Measurements from ENCODE around the gene AACS. TPM values are rescaled to one million over a fixed set of nuclear protein-coding genes. Genes with fewer than 3 reads are reported as not detected.

AACS gene
- polyA plus RNA-seq, 2 of the 4 experiments (the other 2 are of a cell fraction) = 18.6 to 20.4 TPM

DNA sequence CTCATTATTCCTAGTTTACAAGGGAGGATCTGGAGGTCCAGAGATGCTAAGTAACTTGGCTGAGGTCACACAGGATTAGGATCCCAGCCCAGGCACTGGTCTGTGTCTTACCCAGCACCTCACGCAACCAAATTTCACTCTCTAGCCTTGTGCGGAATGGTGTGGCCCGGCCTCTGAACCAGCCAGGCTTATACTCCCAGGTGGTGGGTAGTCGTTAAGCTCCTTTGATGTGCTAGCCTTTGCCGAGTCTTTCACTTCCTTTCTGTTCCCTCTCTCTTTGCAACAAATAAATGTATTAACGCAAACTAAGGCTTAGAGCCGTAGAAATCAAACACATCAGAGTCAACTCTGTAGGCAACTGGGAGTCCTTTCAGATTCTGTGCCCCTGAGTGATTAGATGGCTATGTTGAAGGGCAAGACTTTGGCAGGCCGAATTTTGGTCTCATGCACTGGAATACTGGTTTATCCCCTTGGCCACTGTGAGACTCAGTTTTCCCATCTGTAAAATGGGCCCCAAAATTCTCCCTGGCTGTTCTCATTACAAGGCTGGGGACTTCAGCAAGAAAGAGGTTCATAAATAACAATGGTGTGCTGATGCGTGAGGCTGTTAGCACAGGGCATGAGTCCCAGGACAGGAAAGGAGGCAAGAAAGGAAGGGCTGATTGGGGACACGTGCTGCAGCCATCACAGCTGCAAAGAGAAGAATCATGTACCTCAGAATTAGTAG is 126.3 kb downstream of the AACS start:
- no peak for FAIRE-seq
- Histone ChIP-seq H3K4me1 (peaks cover 14% of the 10 kb centered on the region), H3K4me3 (no peak overlapping the region), H3K9me3 (no peaks in the 10 kb centered on the region), H3K27ac (no peak overlapping the region), H3K4me2 (no peak overlapping the region)
- ChIA-PET POLR2A (no interaction called here), CTCF (interaction anchor here (0.7 to 1.7 kb wide), 2 partner anchors 9 to 12 kb away, joined by 3 to 5 read pairs; no protein-coding TSS in a partner anchor)
- TF ChIP-seq CBX2 (IDR thresholded peaks at IDR 0.05; ENCODE audit: borderline replicate concordance, low read depth) (no peak), SMC3 (IDR thresholded peaks at IDR 0.05) (no peak)
- DNase-seq (ENCODE audit: low read depth in 1 of 2, low spot score in 1 of 2) = no peak
- 46% methylated on average over 10 of the region's 10 CpGs for WGBS (ENCODE audit: missing lambda C conversion rate)
- no peak for ATAC-seq

DNA sequence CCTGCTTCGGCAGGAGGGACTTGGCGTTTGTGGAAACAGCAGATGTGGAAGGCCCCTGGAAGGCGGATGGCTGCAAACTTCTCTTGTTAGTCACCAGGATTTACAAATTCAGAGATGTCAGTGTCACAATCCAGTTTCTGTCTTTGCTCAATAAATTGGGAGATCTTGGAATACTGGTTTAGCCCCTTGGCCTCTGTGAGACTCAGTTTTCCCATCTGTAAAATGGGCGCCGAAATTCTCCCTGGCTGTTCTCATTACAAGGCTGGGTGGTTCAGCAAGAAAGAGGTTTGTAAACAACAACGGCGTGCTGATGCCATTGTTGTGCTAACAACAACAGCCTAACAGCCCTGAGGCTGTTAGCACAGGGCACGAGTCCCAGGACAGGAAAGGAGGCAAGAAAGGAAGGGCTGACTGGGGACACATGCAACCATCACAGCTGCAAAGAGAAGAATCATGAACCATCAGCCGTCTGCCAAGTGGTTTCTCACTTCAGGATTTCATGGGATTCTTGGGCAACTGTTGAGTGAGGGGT is 127.5 kb downstream of the AACS start:
- TF ChIP-seq MAFK (IDR thresholded peaks at IDR 0.05; ENCODE audit: partially characterized antibody) (no peak), EHF (CRISPR knock-in tag; IDR thresholded peaks at IDR 0.05) (no peak), POLR2AphosphoS2 (conservative IDR thresholded peaks at IDR 0.05; ENCODE audit: low read length) (no peak), RCOR1 (IDR thresholded peaks at IDR 0.05; ENCODE audit: low read depth, low read length) (no peak), RFX5 (IDR thresholded peaks at IDR 0.05) (no peak), ZFP36 (IDR thresholded peaks at IDR 0.05; ENCODE audit: borderline replicate concordance, partially characterized antibody) (no peak), CBX2 (IDR thresholded peaks at IDR 0.05; ENCODE audit: borderline replicate concordance, low read depth) (no peak), JUN (IDR thresholded peaks at IDR 0.05) (no peak)
- TF ChIP-seq, protein P1, sequence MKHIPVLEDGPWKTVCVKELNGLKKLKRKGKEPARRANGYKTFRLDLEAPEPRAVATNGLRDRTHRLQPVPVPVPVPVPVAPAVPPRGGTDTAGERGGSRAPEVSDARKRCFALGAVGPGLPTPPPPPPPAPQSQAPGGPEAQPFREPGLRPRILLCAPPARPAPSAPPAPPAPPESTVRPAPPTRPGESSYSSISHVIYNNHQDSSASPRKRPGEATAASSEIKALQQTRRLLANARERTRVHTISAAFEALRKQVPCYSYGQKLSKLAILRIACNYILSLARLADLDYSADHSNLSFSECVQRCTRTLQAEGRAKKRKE (CRISPR knock-in tag; IDR thresholded peaks at IDR 0.05; ENCODE audit: low read depth) = no peak
- ChIA-PET CTCF (interaction anchor here (1.5 to 1.7 kb wide), 2 partner anchors 10 kb away, joined by 5 to 9 read pairs; no protein-coding TSS in a partner anchor), POLR2A (no interaction called here)
- Histone ChIP-seq H3K27ac (no peak overlapping the region), H3K9me3 (no peaks in the 10 kb centered on the region), H3K4me2 (no peak overlapping the region), H3K4me3 (no peak overlapping the region), H3K4me1 (peaks cover 3% of the 10 kb centered on the region; the same call in 1 of the 3 replicates)
- no peak for DNase-seq (ENCODE audit: low read depth in 1 of 2, low spot score in 1 of 2)
- no peak; a peak in 1 of 6 replicates for ATAC-seq
- WGBS (ENCODE audit: missing lambda C conversion rate) = 2% methylated on average over 9 of the region's 9 CpGs
- FAIRE-seq = no peak

Small RNAs within 50 kb of the gene (small RNA-seq; reads per million reads assigned to genes)
- gene AC122688.1 = 0 reads per million in 6 experiments

Other genes with a start within 250 kb of the AACS start
- 81.1 and 111 TPM in 2 replicates for gene SCARB1, start 201.6 kb upstream of the AACS start, polyA plus RNA-seq (2011; rRNA removed)
- gene SCARB1, start 201.6 kb upstream of the AACS start, polyA plus RNA-seq (2017; fragmentation: RNase III; extraction: RNeasy Plus Mini Kit Qiagen cat#74134 plus additional on column Dnase treatment) = 151 to 160 TPM (median 154 TPM) in 3 replicates
- gene UBC, start 150.8 kb upstream of the AACS start, polyA plus RNA-seq (2011; rRNA removed) = 2,000 and 2,573 TPM in 2 replicates
- gene UBC, start 150.8 kb upstream of the AACS start, polyA plus RNA-seq (2017; fragmentation: RNase III; extraction: RNeasy Plus Mini Kit Qiagen cat#74134 plus additional on column Dnase treatment) = 993 to 1,034 TPM (median 1,028 TPM) in 3 replicates
- 16.7 and 20.4 TPM in 2 replicates for gene DHX37, start 76.3 kb upstream of the AACS start, polyA plus RNA-seq (2011; rRNA removed)
- gene DHX37, start 76.3 kb upstream of the AACS start, polyA plus RNA-seq (2017; fragmentation: RNase III; extraction: RNeasy Plus Mini Kit Qiagen cat#74134 plus additional on column Dnase treatment) = 37.5 to 37.7 TPM (median 37.6 TPM) in 3 replicates
- 23.7 and 25.0 TPM in 2 replicates for gene BRI3BP, start 71.8 kb upstream of the AACS start, polyA plus RNA-seq (2011; rRNA removed)
- gene BRI3BP, start 71.8 kb upstream of the AACS start, polyA plus RNA-seq (2017; fragmentation: RNase III; extraction: RNeasy Plus Mini Kit Qiagen cat#74134 plus additional on column Dnase treatment) = 21.6 to 25.9 TPM (median 23.5 TPM) in 3 replicates
- gene TMEM132B, start 121.0 kb downstream of the AACS start, polyA plus RNA-seq (2011; rRNA removed) = 0.03 and 0.29 TPM in 2 replicates
- 0.01 to 0.04 TPM (median 0.04 TPM) in 3 replicates for gene TMEM132B, start 121.0 kb downstream of the AACS start, polyA plus RNA-seq (2017; fragmentation: RNase III; extraction: RNeasy Plus Mini Kit Qiagen cat#74134 plus additional on column Dnase treatment)

All from A549 (cell line).